Gastrocnemius medialis (tissue), 4 donors: Measurements from ENCODE around the gene NDUFAF8. TPM values are rescaled to one million over a fixed set of nuclear protein-coding genes. Genes with fewer than 3 reads are reported as not detected.

Experiments used
- ATAC-seq, 2 donors: fragments of 150-250 bp; one replicate each; pipeline ENCODE4 v1.9.1; 2016
- DNase-seq, 2 donors: peaks; one replicate each; pipeline ENCODE4 v3.0.0-alpha.2; 2019
- H3K27ac ChIP-seq, 4 donors: fragments of 200-600 bp; sonication (generic); 1 replicate in 1 of 4; 2 replicates in 3 of 4; pipeline ENCODE4 v1.5.1; 2016 to 2018; ENCODE audit warnings: mild to moderate bottlenecking in 2 of 4, moderate library complexity in 1 of 4
- H3K27me3 ChIP-seq, 3 donors: fragments of 200-600 bp; sonication (generic) in 2 of 3; 1 replicate in 1 of 3; 2 replicates in 2 of 3; pipeline versions ENCODE4 v1.5.1 to v1.6.0; 2016 to 2019; ENCODE audit warnings: mild to moderate bottlenecking in 1 of 3, moderate library complexity in 1 of 3
- H3K36me3 ChIP-seq, 2 donors: fragments of 200-600 bp; sonication (generic) in 1 of 2; one replicate each; pipeline ENCODE4 v1.5.1; 2017 to 2018
- H3K4me1 ChIP-seq, 2 donors: fragments of 200-600 bp; sonication (generic) in 1 of 2; one replicate each; pipeline ENCODE4 v1.5.1; 2016 to 2017; ENCODE audit warnings: mild to moderate bottlenecking in 2 of 2
- H3K4me3 ChIP-seq, 4 donors: fragments of 200-600 bp; sonication (generic) in 3 of 4; 1 replicate in 1 of 4; 2 replicates in 3 of 4; pipeline ENCODE4 v1.5.1; 2016 to 2019; ENCODE audit warnings: mild to moderate bottlenecking in 2 of 4
- H3K9me3 ChIP-seq, 3 donors: fragments of 200-600 bp; sonication (generic) in 2 of 3; 1 replicate in 1 of 3; 2 replicates in 2 of 3; pipeline ENCODE4 v1.5.1; 2016 to 2019
- POLR2A ChIP-seq, 2 donors: fragments of 450-650 bp; IDR thresholded peaks; one replicate each; pipeline ENCODE4 v1.6.1; 2017; ENCODE audit warnings: antibody characterized with exemption in 2 of 2, mild to moderate bottlenecking in 2 of 2, moderate library complexity in 2 of 2
- in situ Hi-C, 4 donors: fragments of 200-750 bp; cut with MboI; loops; one replicate each; pipeline versions ENCODE4 v1.15.0 to v1.8.0; 2017; ENCODE audit warnings: low sequenced_read_pairs in 4 of 4
- intact Hi-C: fragments of 100-400 bp; cut with DNase I; formaldehyde crosslinking; loops from one replicate; pipeline ENCODE4 v1.15.1; 2023; ENCODE audit warnings: low total_unique reads
- total RNA-seq, 4 donors: library from RNA; depleted of rRNA; stranded (reverse); fragments of >200 nt; gene quantifications; one replicate each; pipeline versions ENCODE4 v1.1.0 to v1.2.3, GENCODE V29; 2016
- TF ChIP-seq, protein P1 (sequence below), 5 experiments: fragments of 450-650 bp in 3 of 5; fragments of 200-600 bp in 2 of 5; sonication (generic) in 2 of 5; IDR thresholded peaks in 4 of 5; conservative IDR thresholded peaks in 1 of 5; 1 replicate in 4 of 5; 2 replicates in 1 of 5; pipeline ENCODE4 v1.5.1; 2016 to 2019; ENCODE audit warnings: antibody characterized with exemption in 5 of 5, mild to moderate bottlenecking in 3 of 5, moderate library complexity in 3 of 5

NDUFAF8 gene
- total RNA-seq, 4 donors from 2014 or later, result 39.4 to 700 (median 74.5) TPM

DNA sequence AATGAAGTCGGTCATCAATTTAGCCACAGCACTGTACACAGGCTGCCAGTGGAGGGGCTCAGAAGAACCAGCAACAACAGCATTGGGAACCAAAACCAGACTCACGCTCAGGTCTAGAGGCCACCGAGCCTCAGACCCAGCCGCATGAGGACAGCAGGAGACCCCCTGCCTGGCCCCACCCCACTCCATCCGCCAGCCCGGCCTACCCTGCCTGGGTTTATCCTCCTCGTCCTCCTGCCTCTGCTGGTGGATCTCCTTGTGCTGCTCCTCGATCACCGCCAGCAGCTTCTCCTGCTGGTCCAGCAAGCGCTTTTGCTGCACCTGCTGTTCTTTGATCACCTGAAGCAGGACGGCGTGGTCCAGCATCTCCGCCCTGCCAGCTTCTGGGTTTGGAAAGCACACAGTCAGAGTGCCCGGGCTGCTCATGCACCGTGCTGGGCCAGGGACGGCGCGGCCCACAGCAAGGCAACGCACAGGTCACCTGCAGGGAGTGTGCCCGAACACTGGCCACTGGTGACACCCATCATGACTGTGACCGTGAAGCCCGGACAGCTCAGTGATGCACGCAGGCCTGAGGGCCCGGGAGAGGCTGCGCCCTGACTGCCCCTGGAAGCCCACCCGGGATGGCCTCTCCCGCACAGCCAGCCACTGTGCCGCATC is 7.7 kb downstream of the NDUFAF8 start:
- Histone ChIP-seq H3K4me1 (no peaks in the 10 kb centered on the region), H3K27ac (no peak overlapping the region), H3K9me3 (no peaks in the 10 kb centered on the region), H3K4me3 (no peak overlapping the region), H3K36me3 (peaks cover 0 to 10% of the 10 kb centered on the region in 2 donors), H3K27me3 (no peaks in the 10 kb centered on the region)
- no peak for DNase-seq
- no peak for ATAC-seq
- intact Hi-C loops, result no loop called here
- TF ChIP-seq, protein P1, sequence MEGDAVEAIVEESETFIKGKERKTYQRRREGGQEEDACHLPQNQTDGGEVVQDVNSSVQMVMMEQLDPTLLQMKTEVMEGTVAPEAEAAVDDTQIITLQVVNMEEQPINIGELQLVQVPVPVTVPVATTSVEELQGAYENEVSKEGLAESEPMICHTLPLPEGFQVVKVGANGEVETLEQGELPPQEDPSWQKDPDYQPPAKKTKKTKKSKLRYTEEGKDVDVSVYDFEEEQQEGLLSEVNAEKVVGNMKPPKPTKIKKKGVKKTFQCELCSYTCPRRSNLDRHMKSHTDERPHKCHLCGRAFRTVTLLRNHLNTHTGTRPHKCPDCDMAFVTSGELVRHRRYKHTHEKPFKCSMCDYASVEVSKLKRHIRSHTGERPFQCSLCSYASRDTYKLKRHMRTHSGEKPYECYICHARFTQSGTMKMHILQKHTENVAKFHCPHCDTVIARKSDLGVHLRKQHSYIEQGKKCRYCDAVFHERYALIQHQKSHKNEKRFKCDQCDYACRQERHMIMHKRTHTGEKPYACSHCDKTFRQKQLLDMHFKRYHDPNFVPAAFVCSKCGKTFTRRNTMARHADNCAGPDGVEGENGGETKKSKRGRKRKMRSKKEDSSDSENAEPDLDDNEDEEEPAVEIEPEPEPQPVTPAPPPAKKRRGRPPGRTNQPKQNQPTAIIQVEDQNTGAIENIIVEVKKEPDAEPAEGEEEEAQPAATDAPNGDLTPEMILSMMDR (IDR thresholded peaks at IDR 0.05 in 4 of 5, conservative IDR thresholded peaks at IDR 0.05 in 1 of 5), result no peak
- no peak for TF ChIP-seq POLR2A (IDR thresholded peaks at IDR 0.05)
- in situ Hi-C loops, result loop anchor here in 1 of 4 donors (25.0 kb wide), 1 partner anchor 110 kb away; no protein-coding TSS in a partner anchor

GRCh38 chr17:81247339-81247990 is 8.3 kb downstream of the NDUFAF8 start:
- intact Hi-C loops, result no loop called here
- H3K36me3 ChIP-seq, result peaks cover 0 to 10% of the 10 kb centered on the region in 2 donors

DNA sequence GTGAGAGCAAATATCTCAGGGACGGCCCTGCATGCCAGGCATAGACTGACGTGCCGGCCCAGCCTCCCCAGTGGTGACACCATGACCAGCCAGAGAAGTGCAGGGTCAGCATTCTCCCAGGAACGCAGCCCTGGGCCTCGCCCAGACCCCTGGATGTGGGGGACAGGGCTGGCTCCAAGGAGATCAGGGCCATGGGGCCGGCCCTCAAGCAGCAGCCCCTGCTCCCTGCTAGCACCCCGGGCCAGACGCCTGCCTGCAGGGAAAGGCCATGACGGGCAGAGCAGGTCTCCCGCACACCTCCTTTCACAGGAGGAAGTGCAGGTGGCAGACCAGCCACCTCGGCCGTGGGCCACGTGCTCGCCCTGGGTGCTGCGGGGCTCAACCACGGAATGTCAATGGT is 9.5 kb downstream of the NDUFAF8 start:
- no peaks in the 10 kb centered on the region for H3K27me3 ChIP-seq
- DNase-seq (no peak), ATAC-seq (no peak)
- H3K36me3 ChIP-seq, result peaks cover 0 to 10% of the 10 kb centered on the region in 2 donors
- intact Hi-C loops, result no loop called here
- TF ChIP-seq POLR2A (IDR thresholded peaks at IDR 0.05), result no peak
- TF ChIP-seq, protein P1 (IDR thresholded peaks at IDR 0.05 in 4 of 5, conservative IDR thresholded peaks at IDR 0.05 in 1 of 5), result no peak
- H3K4me3 ChIP-seq, result no peak overlapping the region
- no peaks in the 10 kb centered on the region for H3K9me3 ChIP-seq
- in situ Hi-C loops, result loop anchor here in 1 of 4 donors (25.0 kb wide), 1 partner anchor 111 kb away; no protein-coding TSS in a partner anchor
- peaks cover 0 to 4% of the 10 kb centered on the region in 2 donors for H3K4me1 ChIP-seq
- no peak overlapping the region for H3K27ac ChIP-seq

More at GRCh38 chr17:81247339-81247990, 8.3 kb downstream of the NDUFAF8 start:
- ATAC-seq, result no peak
- TF ChIP-seq POLR2A (IDR thresholded peaks at IDR 0.05), result no peak
- TF ChIP-seq, protein P1 (IDR thresholded peaks at IDR 0.05 in 4 of 5, conservative IDR thresholded peaks at IDR 0.05 in 1 of 5), result no peak
- H3K9me3 ChIP-seq, result no peaks in the 10 kb centered on the region
- H3K27me3 ChIP-seq, result no peaks in the 10 kb centered on the region
- no peak for DNase-seq
- H3K27ac ChIP-seq, result no peak overlapping the region
- in situ Hi-C loops, result loop anchor here in 1 of 4 donors (25.0 kb wide), 1 partner anchor 110 kb away; no protein-coding TSS in a partner anchor
- no peak overlapping the region for H3K4me3 ChIP-seq
- no peaks in the 10 kb centered on the region for H3K4me1 ChIP-seq

GRCh38 chr17:81249223-81250040 is 10.3 kb downstream of the NDUFAF8 start:
- TF ChIP-seq POLR2A (IDR thresholded peaks at IDR 0.05), result no peak
- TF ChIP-seq, protein P1 (IDR thresholded peaks at IDR 0.05 in 4 of 5, conservative IDR thresholded peaks at IDR 0.05 in 1 of 5), result no peak
- in situ Hi-C loops, result loop anchor here in 3 of 4 donors (10.0 to 25.0 kb wide), 4 partner anchors 112 to 363 kb away; no protein-coding TSS in a partner anchor
- Histone ChIP-seq H3K27ac (no peak overlapping the region), H3K9me3 (no peaks in the 10 kb centered on the region), H3K36me3 (peaks cover 0 to 10% of the 10 kb centered on the region in 2 donors), H3K4me3 (no peak overlapping the region), H3K4me1 (peaks cover under 1 to 4% of the 10 kb centered on the region in 2 donors), H3K27me3 (no peaks in the 10 kb centered on the region)
- no peak for DNase-seq
- ATAC-seq, result peak in 1 of 2 donors; percentile 47
- intact Hi-C loops, result loop anchor here (5.0 kb wide), 1 partner anchor 353 kb away; no protein-coding TSS in a partner anchor
